Measurements from ENCODE around the gene CLCA2.

Gene CLCA2

DNA sequence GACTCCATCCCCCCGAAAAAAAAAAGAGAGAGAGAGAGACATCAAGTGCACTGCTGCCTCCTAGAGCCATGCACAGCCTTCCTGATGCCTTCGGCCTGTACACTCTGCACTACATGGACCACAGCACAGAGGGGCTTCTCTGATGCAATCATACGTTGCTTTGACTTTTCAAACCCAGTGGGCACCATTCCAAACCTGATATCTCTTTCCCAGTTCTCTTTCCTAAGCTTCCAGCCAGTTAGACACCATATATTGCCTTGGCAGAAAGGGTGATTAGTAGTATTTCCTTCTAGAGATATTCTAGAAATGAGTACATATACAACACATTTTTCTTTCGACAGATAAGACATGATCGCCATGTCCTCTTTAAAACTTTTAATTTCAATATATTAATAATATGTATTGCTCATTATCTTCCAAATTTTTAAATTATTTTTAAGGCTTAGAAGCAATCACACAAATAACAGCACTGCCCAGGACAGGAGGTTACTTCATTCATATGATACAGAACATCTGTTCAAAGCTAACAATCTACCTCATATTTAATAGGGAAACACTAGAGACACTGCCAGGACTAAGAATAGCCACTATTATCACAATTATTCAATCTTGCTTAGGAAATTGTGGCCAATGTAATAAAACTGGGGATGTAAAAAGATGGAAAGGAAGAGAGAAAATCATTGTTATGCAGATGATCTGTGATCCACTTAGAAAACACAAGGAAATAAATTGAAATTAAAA lies 54.6 kb downstream of the CLCA2 start:
- DNase-seq: no peak

DNA sequence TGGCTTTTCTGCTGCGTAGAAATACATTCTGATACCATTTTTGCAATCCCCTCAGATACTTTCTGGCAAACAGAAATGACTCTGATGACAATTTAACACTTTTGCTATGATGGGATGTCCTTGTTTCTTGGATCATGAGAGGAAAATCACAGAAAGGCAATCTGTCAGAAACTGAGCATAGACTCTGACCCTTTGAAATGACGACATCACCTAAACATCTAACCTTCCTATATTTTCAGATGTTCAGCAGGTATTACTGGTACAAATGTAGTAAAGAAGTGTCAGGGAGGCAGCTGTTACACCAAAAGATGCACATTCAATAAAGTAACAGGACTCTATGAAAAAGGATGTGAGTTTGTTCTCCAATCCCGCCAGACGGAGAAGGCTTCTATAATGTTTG lies 58.0 kb downstream of the CLCA2 start:
- DNase-seq: no peak

DNA sequence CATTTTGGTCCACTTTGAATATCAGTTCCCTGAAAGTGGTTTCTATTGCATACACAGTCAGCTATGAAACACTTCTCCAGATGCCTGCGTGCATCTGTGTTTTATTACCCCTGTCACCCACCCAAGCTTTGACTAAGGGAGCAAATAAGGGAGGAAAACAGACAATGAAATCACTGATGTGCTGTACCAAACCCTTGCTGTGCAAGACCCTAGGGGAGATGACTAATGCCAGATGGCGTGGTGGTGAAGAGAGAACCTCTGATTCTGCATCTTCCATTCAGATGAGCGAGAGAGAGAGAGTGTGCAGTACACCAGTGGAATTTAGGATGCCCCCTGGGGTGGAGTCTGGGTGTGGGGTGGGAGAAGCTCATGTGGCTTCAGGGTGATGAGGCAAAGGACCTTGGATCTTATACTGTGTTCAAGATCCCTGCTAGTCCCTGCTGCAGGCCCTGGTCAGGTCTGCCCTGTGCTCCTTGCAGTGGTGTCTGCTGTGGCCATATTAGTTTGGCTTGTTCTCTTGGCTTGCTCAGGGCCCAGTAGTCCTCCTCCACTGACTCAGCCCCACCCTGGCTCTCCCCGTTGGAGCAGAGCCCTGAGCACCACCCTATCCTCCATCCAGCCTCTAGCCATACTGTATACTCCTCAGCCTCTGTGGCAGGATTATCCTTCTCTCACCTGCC lies 63.3 kb downstream of the CLCA2 start:
- no peak for DNase-seq

DNA sequence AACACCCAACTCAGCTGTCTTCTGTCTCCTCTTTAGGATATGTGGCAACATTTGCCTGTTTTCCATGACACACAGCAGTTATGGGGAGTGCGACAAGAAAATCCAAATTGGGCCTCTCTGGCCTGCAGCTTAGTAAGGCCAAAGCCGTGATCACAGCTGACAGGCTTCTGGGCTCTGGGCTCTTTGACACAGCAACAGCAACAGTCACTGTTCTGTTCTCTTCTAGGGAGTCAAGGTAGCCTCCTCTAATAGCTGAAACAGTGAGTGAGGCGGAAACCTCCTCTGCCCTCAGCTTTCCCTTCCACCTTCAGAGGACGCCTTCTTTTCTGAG lies 63.8 kb downstream of the CLCA2 start:
- no peak for DNase-seq

DNA sequence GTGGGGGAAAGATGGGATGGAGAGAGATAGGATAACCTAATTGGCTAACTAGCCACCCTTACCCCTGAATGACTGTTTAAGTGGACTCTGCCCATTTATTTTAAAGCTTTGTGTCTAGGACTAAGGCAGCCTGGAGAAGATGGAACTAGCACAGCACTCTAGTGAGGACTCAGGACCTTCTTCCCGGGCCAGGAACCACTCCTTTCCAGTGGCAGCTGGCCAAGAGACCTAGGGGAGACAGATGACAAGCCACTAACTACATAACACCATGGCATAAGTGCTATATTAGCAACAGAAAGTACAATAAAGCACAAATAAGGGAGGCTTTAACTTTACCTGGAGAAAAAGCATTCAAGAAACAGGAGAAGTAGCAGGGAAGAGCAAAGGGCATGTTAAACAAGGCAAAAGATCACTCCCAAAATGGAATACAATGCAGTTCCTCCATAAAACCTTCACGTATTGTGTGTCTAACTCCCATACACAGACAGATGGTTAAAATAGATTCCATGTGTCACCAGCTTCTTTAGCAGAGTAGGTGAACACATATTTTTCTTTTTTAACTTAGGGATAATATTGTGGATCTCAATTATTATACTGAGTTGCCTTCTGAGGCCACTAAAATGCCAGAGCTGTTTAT lies 65.4 kb downstream of the CLCA2 start:
- no peak for DNase-seq

DNA sequence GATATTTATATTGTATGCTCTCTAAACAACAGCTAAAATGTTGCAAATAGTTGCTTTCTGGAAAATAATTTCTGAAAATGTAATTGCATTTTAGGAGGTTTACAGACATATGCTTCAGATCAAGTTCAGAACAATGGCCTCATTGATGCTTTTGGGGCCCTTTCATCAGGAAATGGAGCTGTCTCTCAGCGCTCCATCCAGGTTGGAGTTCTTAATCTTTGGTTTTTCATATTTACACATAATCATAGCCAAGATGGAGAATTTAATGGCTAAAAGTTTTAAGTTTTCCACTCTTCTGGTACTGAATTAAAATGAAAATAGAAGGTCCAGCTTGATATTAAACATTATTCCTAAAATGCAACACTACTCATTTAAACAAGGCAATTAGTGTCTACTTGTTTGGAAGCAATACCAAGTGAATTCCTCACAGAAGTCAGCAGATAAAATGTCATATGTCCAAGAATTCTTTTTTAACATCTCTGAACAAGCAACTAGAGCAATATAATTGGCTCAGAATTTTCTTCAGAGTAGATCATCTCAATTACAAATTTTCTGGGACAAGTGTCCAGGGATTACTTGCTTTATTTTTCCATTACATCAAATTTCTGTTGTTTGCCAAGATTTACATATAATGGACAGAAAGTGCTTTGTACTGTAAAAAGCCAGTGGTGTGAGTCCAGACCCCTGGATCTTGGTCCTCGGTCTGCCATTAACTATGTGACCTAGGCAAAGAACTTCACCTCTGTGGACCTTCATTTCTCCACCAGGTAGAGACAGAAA lies 67.4 kb downstream of the CLCA2 start:
- no peak for DNase-seq

DNA sequence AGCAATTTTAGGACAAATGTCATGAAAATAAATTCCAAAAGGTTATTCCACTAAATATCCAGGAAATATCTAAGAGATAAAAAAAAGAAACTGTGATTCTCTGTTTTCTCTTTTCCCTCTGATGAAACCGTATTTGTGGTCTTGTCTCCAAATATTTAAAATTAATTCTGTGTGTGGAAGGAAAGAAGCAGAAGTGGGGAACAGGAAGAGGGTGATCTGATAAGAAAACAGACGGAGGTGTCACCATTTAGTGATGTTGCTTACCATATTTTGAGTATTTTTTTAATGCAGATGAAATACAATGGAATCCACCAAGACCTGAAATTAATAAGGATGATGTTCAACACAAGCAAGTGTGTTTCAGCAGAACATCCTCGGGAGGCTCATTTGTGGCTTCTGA lies 74.3 kb downstream of the CLCA2 start:
- DNase-seq: no peak

DNA sequence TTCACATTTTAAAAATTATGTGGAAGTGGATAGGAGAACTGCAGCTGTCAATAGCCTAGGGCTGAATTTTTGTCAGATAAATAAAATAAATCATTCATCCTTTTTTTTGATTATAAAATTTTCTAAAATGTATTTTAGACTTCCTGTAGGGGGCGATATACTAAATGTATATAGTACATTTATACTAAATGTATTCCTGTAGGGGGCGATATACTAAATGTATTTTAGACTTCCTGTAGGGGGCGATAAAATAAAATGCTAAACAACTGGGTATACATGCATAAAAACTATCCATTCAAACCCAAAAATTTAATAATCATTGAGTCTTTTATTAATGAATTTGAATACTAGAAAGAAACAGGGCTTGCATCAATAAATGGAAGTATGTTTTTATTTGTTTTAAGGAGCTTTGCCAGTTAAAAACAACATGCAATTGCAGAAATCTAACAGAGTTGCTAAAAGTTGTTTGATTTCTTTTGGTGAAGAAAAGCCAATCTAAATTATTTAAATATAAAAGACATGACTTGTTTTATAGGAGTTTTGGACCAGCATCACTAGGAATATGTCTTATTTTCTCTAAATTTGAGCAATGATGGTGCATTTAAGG lies 76.1 kb downstream of the CLCA2 start:
- peak; percentile 82 for DNase-seq

DNA sequence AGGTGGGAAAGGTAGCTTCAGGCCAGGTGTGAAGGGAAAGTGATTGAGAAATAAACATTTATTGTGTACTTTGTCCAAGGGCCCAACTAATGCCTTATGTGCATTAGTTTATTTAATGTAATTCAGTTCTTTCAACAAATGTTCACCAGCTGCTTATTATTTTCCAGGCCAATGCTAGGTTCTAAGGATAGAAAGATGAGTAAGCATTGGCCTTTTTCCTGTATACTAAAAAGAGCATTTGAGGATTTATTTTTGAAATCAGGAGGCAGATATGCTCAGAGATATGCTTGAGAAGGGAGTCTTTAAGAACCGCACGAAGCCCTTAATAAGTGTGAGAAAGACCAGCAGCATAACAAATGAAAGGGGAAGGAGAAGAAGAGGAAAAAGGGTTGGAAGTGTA lies 76.7 kb downstream of the CLCA2 start:
- no peak for DNase-seq

DNA sequence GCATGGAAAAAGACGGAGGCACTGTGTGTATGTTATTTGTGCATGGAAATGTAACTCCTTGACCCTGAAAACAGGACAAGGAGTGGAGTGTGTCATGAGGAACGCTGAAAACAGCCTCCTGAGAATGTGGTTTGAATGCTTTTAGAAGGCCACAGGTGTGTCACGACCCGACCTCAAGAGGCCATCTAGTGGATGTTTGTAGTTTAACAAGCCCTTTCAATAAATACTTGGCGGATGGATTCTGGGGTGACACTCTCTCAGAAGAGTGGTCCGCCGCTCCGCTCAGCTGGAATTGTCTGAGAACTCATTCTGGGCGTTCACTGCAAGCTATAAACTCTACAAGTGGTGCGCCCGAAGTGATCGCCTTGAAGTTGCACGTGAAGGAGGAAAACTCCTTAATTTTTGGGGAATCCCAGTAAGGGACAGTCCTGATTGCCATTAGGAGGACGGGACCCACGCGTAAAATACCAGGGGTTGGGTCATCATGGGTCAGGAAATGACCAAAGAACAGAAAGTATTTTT lies 78.2 kb downstream of the CLCA2 start:
- peak; percentile 9 for DNase-seq

DNA sequence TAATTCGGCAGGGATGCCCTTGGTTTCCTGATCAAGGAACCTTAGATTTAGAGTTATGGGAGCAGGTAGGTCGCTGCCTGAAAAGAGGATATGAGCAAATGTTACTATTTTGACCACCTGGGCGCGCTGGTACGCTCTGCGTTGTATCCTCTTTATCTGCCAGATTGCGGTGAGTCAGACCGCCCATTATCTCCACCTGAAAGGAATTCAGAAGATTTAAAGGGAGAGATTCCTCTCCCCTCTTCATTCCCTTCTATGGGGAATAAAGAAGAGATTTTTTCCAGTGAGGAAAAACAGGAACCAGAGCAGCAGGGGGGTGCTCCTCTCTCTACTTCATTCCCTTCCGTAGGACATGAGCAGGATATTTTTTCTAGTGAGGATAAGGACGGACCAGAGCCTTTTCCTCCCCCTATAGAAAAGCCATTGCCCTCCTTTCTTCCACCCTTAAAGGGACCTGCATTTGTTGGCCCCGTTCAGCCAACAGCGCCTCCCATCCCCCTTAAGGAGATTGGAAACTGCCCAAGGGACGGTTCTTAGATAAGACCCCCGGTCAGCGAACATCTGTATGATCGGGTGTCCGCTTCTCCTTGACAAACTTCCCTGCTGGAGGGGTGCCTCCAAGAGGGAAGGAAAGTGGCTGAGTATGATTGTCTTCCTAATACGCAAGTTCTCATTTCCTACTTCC lies 78.9 kb downstream of the CLCA2 start:
- DNase-seq: no peak

DNA sequence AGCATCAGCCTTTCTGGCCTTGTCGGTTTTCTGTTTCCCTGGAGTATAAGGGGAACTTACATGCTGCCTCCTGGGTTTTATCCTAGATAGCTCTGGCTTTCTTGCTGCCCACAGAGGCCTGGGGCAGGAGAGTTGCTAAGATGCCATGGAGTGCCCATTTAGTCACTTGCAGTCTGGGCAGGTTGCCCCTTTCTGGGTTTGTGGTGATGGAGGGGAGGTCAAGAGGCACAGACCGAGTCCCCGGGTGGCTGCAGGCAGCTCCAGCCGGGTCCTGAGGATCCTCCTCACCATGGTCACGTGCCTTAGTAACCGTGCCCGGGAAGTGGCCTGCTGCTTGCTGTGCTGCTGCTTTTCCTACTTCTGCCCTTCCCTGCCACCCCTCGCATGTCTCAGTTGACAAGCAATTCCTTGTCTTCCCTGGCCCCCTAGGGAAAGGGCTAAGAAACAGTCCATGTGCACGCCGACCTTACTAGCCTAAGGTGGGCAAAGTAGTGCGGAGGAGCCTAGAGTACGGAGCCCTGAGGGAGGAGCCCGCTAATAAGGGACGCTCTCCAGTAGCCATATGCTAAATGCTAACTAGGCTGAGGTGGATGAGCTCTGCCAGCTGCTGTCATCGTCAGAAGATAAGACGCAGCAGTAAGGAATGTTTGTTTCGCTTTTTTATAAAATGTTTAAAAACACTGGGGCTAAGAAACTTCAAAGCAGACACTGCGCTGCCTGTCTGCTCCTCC lies 79.6 kb downstream of the CLCA2 start:
- DNase-seq: no peak

DNA sequence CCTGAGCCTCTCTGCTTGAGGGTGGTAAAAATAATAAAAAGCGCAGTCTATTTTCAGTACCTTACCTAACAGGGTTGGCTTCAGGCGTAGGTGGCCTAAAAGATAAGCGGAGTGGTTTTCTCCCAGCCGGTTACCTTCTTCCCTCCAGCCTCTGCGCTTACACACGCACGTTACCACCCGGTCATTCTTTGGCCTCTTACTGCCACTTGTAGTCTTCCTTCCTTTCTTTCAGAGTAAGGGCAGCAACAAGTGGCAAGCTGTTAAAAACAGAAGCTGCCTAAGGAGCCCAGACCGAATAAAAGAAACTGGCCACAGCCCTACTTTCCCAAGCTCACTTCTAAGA lies 80.1 kb downstream of the CLCA2 start:
- no peak for DNase-seq

DNA sequence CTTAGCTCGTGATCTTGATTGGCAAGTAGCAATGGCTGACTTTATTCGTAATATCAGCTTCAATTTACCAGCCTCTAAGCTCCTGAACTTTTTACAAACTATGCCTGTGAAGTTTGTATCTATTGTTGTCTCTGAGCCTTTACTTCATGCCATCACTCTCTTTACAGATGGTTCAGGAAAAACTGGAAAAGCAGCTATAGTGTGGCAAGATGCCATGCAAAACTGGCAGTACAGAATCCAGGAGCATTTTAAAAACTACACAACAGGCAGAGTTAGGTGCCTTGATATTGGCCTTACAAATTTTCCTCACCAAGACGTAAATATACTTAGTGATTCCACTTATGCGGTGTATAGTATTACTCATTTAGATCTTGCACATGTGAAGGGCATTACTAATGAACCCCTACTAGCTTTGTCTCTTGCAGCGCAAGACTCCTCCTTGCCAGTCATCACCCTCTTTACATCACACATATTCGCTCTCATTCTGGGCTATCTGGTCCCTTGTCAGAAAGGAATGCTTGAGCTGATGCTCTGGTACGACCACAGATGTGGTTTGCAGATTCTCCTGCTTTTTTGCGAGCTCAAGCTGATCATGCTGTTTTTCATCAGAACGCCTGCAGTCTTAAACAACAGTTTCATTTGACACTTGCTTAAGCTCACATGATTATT lies 81.1 kb downstream of the CLCA2 start:
- no peak for DNase-seq

DNA sequence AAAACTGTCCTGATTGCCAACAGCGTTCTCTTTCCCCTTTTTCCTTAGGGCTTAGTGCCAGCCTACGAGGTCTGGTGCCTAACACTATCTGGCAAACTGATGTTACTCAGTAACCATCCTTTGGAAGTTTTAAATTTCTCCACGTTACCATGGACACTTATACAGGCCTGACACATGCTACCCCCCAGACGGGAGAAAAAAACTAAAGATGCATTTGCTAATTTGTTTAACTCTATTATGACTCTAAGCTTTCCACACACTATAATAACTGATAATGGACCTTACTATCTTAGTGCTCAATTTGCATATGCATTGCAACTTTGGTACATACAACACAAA lies 81.6 kb downstream of the CLCA2 start:
- DNase-seq: no peak

All from NCI-H2029 (cell line).